HCT116 (cell line): ENCODE data around the gene MAP3K20.

Experiments
- CTCF ChIP-seq, 3 experiments: fragments of 200-600 bp in 1 of 3; sonication (generic) in 1 of 3; IDR thresholded peaks in 2 of 3; conservative IDR thresholded peaks in 1 of 3; 2 replicates each; pipeline ENCODE4 v1.5.1; 2012 to 2017; ENCODE audit warnings: low read depth in 2 of 3, low read length in 2 of 3, antibody characterized with exemption in 1 of 3, borderline replicate concordance in 1 of 3, control low read depth in 1 of 3, mild to moderate bottlenecking in 1 of 3, mixed read lengths in 1 of 3, mixed run types in 1 of 3, moderate library complexity in 1 of 3; ENCODE audit not compliant: insufficient read depth in 1 of 3
- EZH2 ChIP-seq: fragments of 200-600 bp; sonication (generic); IDR thresholded peaks from 2 replicates; pipeline ENCODE4 v1.6.1; 2017; ENCODE audit warnings: antibody characterized with exemption, mixed run types
- EZH2phosphoT487 ChIP-seq: fragments of 200-600 bp; IDR thresholded peaks from 2 replicates; pipeline ENCODE4 v1.6.1; 2018; ENCODE audit warnings: antibody characterized with exemption, borderline replicate concordance
- JUND ChIP-seq: IDR thresholded peaks from 2 replicates; pipeline ENCODE4 v1.6.1; 2012
- MAX ChIP-seq: IDR thresholded peaks from 2 replicates; pipeline ENCODE4 v1.6.1; 2012
- POLR2A ChIP-seq: IDR thresholded peaks from 2 replicates; pipeline ENCODE4 v1.7.0; 2011; ENCODE audit warnings: borderline replicate concordance; ENCODE audit not compliant: insufficient read depth, insufficient read length; ENCODE audit errors: extremely low read depth
- POLR2AphosphoS5 ChIP-seq: IDR thresholded peaks from 2 replicates; pipeline ENCODE4 v1.6.1; 2011; ENCODE audit warnings: mild to moderate bottlenecking, low read depth, low read length, moderate library complexity
- REST ChIP-seq: IDR thresholded peaks from 2 replicates; pipeline ENCODE4 v1.6.1; 2012; ENCODE audit warnings: low read depth
- TCF7L2 ChIP-seq: IDR thresholded peaks from 2 replicates; pipeline ENCODE4 v1.7.0; 2011; ENCODE audit warnings: borderline replicate concordance, inconsistent platforms; ENCODE audit not compliant: insufficient read depth, insufficient read length; ENCODE audit errors: extremely low read depth
- ZFX ChIP-seq: fragments of 450-650 bp; IDR thresholded peaks from 2 replicates; pipeline ENCODE4 v1.6.1; 2017
- ZNF274 ChIP-seq: fragments of 200-500 bp; sonication (Bioruptor generic); IDR thresholded peaks from 2 replicates; pipeline ENCODE4 v1.6.1; 2014; ENCODE audit warnings: mild to moderate bottlenecking, low read depth, low read length, inconsistent platforms

GRCh38 chr2:173099271-173099670 lies 23.6 kb downstream of the MAP3K20 start:
- TF ChIP-seq POLR2AphosphoS5, result no peak
- no peak for TF ChIP-seq EZH2phosphoT487
- TF ChIP-seq JUND, result no peak
- no peak for TF ChIP-seq EZH2
- no peak for TF ChIP-seq ZNF274
- TF ChIP-seq CTCF (IDR thresholded peaks at IDR 0.05 in 2 of 3, conservative IDR thresholded peaks at IDR 0.05 in 1 of 3; ENCODE audit: borderline replicate concordance in 1 of 3, insufficient read depth in 1 of 3, low read depth in 2 of 3, low read length in 2 of 3), result no peak
- TF ChIP-seq POLR2A, result no peak
- no peak for TF ChIP-seq TCF7L2
- no peak for TF ChIP-seq MAX
- no peak for TF ChIP-seq ZFX
- no peak for TF ChIP-seq REST
